Neural cell (in vitro differentiated cells): ENCODE data around the gene TUBB.

Experiments
- EP300 ChIP-seq: fragments of 450-650 bp; conservative IDR thresholded peaks from 2 replicates; pipeline ENCODE4 v1.6.1; 2014; ENCODE audit warnings: antibody characterized with exemption, mild to moderate bottlenecking, moderate library complexity; ENCODE audit not compliant: poor library complexity, severe bottlenecking
- EZH2 ChIP-seq: fragments of 200-600, 300-800 bp; shearing (Covaris generic), sonication (generic); IDR thresholded peaks from 2 replicates; pipeline ENCODE4 v1.6.1; 2014; ENCODE audit warnings: antibody characterized with exemption, low read length, borderline replicate concordance, mild to moderate bottlenecking; ENCODE audit not compliant: insufficient read depth, poor library complexity, severe bottlenecking
- POLR2AphosphoS5 ChIP-seq: IDR thresholded peaks from 2 replicates; pipeline ENCODE4 v1.6.1; 2012
- RAD21 ChIP-seq: fragments of 450-650 bp; conservative IDR thresholded peaks from 2 replicates; pipeline ENCODE4 v1.6.1; 2014; ENCODE audit warnings: antibody characterized with exemption, mild to moderate bottlenecking, moderate library complexity
- SMC3 ChIP-seq: fragments of 450-650 bp; conservative IDR thresholded peaks from 2 replicates; pipeline ENCODE4 v1.6.1; 2014; ENCODE audit warnings: antibody characterized with exemption, mild to moderate bottlenecking, moderate library complexity; ENCODE audit not compliant: poor library complexity
- TF ChIP-seq, protein P1 (sequence below): fragments of 450-650 bp; IDR thresholded peaks from 2 replicates; pipeline ENCODE4 v1.5.1; 2014; ENCODE audit warnings: antibody characterized with exemption, mild to moderate bottlenecking, moderate library complexity; ENCODE audit not compliant: poor library complexity, severe bottlenecking

DNA sequence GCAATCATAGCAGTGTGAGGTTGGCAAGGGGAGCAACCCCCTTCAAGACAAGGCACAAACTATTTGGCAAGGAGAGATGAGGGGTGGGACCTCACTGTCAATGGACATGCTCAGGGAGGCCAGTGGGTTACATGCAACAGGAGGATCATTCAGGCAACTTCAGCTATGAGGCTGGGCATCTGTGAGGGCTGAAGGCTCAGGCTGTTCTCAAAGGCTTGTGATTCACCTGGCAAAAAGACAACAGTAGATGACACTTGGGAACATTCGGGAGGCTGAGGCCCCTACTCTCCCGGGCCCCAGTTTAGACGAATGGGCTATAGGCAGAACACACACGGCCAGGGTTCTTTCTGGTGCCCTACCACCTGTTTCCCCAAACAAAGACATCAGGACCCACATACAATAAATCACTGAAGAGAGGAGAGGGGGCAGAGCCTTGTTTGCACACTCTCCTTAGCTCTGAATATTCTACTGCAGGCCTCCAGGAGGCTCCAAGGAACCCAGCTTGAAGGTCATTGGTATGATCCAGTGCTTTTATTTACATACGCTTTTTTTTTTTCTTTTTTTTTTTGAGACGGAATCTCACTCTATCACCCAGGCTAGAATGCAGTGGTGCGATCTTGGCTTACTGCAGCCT lies 7.9 kb downstream of the TUBB start:
- no peak for TF ChIP-seq POLR2AphosphoS5
- TF ChIP-seq EZH2 = no peak
- TF ChIP-seq SMC3 = no peak
- TF ChIP-seq, protein P1, sequence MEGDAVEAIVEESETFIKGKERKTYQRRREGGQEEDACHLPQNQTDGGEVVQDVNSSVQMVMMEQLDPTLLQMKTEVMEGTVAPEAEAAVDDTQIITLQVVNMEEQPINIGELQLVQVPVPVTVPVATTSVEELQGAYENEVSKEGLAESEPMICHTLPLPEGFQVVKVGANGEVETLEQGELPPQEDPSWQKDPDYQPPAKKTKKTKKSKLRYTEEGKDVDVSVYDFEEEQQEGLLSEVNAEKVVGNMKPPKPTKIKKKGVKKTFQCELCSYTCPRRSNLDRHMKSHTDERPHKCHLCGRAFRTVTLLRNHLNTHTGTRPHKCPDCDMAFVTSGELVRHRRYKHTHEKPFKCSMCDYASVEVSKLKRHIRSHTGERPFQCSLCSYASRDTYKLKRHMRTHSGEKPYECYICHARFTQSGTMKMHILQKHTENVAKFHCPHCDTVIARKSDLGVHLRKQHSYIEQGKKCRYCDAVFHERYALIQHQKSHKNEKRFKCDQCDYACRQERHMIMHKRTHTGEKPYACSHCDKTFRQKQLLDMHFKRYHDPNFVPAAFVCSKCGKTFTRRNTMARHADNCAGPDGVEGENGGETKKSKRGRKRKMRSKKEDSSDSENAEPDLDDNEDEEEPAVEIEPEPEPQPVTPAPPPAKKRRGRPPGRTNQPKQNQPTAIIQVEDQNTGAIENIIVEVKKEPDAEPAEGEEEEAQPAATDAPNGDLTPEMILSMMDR = no peak
- no peak for TF ChIP-seq RAD21
- TF ChIP-seq EP300 = no peak
